Measurements from ENCODE around the gene CAMSAP3. TPM values are rescaled to one million over a fixed set of nuclear protein-coding genes. Genes with fewer than 3 reads are reported as not detected.

Gene CAMSAP3
- not detected in 2 replicates for total RNA-seq
- polyA plus RNA-seq (2012): not detected

DNA sequence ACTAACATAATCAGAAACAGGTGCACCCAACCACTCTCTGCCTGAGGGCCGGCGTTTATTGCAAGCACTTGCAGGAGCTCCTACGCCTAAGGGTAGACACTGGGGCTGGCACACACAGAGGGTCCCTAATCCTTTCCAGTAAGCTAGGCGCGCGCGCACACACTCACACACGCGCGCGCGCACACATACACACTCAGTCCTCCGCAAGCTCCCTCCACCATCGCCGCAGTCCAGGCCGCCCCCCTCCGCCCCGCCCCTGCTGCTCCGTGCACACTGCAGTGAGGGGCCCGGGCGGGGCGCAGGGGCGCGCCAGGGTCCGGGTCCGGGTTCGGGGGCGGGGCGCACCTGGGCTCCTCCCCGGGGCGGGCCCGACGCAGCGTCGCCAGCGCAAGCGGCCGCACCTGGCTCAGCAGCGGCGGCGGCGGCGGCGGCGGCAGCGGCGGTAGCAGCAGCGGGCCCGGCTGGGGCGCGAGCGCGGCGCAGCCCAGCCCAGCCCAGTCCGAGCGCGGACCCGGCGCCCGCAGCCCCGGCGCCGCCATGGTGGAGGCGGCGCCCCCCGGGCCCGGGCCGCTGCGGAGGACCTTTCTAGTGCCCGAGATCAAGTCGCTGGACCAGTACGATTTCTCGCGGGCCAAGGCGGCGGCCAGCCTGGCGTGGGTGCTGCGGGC lies at the start of gene CAMSAP3:
CAMSAP3 (plus strand) TSS at position 398 of the 668 bp plus-strand sequence; CDS start at position 538, 140 bp downstream.
- peak; percentile 13 for DNase-seq (ENCODE audit: low read depth)

DNA sequence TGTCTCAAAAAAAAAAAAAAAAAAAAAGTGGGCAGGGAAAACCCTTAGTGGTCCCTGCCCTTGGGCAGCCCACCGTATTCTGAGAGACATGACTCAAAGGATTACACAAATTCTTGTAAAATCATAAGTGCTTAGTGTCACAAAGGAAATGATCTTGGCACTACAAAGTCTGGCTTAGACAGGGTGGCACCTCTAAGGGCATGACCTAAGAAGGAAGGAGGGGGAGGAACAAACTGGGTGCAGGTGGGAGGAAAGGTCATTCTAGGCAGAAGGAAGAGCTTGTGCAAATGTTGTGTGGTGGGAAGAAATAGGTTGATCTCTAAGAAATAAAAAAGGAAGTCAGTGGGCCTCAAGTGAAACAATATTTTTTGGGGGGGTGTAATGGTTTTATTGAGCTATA lies 49.8 kb upstream of the CAMSAP3 start:
- no peak for DNase-seq (ENCODE audit: low read depth)

- no peak for DNase-seq (ENCODE audit: low read depth)
These were observed 48.5 kb upstream of the CAMSAP3 start for GRCh38 chr19:7547159-7547558.

- DNase-seq (ENCODE audit: low read depth): no peak
These were observed 46.1 kb upstream of the CAMSAP3 start for GRCh38 chr19:7549429-7550148.

DNA sequence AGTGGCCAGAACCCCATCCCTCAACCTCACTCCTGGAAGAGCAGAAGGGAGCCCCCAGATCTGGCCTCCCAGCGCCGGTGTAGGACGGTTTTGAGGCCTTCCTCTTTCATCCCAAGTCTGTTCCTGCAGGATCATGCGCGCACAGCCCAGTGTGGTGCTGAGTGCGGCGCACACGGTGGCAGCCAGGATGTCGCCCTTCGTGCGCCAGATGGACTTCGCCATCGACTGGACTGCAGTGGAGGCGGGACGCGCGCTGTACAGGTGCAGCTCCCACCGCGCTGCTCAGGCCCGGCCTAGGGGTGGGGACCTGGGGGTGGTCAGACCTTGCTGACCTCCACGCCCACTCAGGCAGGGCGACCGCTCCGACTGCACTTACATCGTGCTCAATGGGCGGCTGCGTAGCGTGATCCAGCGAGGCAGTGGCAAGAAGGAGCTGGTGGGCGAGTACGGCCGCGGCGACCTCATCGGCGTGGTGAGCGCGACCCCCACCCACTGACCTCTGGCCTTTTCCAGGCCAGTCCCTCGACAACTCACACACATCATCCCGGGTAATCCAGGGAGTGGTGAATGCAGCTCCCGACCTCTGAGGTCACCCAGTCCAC lies 45.4 kb upstream of the CAMSAP3 start:
- DNase-seq (ENCODE audit: low read depth): no peak

DNA sequence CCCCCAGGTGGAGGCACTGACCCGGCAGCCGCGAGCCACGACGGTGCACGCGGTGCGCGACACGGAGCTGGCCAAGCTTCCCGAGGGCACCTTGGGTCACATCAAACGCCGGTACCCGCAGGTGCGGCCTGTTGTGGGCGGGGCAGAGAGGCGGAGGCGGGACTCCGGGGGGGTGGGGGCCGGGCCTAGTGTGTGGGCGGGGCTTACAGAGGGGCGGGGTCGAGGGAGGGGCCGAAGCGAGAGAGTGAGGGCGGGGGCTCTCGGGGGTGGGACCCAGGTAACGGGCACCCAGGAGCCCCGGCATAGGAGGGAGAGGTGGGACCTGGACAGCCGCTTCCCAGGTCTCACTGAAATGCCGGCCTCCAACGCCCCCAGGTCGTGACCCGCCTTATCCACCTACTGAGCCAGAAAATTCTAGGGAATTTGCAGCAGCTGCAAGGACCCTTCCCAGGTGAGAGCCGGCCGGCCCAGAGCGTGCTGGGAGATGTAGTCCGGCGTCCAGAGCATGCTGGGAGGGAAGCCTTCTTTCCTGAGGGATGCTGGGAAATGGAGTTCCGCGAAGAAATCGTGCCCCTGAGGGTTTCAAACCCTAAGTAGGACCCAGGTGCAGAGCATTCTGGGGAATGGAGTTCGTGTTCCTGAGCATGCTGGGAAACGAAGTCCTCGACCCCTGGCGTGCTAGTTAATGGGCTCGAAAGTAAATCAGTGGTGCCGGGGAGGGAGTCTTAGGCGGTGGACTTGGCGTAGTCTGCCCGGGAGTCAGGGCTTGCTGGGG lies 44.5 kb upstream of the CAMSAP3 start:
- DNase-seq (ENCODE audit: low read depth): no peak

DNA sequence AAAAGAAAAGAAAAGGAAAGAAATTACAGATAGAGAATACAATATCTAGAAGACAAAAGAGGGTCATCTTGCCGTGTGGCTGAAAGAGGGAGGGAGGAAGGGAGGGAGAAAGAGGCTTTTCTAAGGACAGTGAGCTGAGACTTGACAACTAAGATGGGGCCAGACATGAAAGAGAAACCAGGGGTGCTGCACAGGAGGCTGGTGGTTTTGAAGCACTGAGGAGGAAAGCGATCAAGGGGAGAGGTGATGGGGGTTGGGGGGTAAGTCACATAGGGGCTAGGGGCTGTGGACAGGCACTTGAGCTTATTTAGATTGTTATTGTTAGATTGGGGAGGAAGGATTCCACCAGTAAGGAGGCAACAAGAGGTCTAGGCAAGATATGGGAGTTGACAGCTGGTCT lies 42.9 kb upstream of the CAMSAP3 start:
- no peak for DNase-seq (ENCODE audit: low read depth)

DNA sequence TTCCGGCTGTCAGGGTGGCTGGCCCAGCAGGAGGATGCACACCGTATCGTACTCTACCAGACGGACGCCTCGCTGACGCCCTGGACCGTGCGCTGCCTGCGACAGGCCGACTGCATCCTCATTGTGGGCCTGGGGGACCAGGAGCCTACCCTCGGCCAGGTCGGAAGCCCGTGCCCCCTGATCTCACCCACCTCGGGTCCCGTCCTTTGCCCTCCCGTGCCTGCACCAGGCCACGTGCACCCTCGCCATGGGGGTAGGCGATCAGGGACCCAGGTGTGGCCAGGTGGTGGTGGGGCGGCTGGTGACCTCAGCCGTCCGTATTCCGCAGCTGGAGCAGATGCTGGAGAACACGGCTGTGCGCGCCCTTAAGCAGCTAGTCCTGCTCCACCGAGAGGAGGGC lies 41.1 kb upstream of the CAMSAP3 start:
- DNase-seq (ENCODE audit: low read depth): no peak

DNA sequence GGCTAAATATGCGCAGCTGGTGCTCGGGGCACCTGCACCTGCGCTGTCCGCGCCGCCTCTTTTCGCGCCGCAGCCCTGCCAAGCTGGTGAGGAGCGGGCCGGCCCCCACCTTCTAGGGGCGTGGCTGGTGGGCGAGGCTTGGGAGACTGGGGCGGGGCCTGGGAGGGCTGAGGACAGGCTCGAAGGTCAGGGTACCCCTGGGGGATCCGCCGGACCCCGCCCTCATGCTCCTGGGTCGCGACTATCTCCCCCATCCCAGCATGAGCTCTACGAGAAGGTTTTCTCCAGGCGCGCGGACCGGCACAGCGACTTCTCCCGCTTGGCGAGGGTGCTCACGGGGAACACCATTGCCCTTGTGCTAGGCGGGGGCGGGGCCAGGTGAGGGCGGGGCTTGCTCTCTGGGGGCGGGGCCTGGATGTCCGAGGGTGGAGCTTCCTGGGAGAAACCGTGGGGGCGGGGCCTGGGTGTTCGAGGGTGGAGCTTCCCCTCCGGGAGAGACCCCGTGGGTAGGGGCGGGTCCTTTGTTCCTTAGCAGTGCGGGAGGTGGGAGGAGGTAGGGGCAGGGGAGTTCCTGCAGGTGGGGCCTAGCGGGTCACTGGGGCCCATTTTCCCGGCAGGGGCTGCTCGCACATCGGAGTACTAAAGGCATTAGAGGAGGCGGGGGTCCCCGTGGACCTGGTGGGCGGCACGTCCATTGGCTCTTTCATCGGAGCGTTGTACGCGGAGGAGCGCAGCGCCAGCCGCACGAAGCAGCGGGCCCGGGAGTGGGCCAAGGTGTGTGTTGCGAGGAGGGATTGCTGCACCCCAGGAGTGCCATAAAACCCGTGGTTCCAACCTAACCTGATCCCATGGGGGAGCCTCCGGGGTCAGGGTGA lies 40.4 kb upstream of the CAMSAP3 start:
- no peak for DNase-seq (ENCODE audit: low read depth)

GRCh38 chr19:7556696-7557315 lies 38.9 kb upstream of the CAMSAP3 start:
- no peak for DNase-seq (ENCODE audit: low read depth)

DNA sequence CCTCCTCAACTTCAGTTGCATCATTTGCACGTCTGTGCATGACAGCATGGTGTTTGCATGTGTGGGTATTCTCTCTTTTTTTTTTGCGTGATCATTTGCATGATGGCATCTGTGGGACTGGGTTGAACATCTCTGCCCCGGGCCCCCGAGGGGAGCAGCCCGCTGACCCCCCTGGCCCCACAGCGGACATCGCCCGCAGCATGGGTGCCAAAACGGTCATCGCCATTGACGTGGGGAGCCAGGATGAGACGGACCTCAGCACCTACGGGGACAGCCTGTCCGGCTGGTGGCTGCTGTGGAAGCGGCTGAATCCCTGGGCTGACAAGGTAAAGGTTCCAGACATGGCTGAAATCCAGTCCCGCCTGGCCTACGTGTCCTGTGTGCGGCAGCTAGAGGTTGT lies 37.0 kb upstream of the CAMSAP3 start:
- DNase-seq (ENCODE audit: low read depth): no peak

GRCh38 chr19:7559102-7559501 lies 36.6 kb upstream of the CAMSAP3 start:
- no peak for DNase-seq (ENCODE audit: low read depth)

GRCh38 chr19:7560255-7560654 lies 35.4 kb upstream of the CAMSAP3 start:
- no peak for DNase-seq (ENCODE audit: low read depth)

- DNase-seq (ENCODE audit: low read depth): no peak
These were observed 34.3 kb upstream of the CAMSAP3 start for GRCh38 chr19:7561325-7561724.

DNA sequence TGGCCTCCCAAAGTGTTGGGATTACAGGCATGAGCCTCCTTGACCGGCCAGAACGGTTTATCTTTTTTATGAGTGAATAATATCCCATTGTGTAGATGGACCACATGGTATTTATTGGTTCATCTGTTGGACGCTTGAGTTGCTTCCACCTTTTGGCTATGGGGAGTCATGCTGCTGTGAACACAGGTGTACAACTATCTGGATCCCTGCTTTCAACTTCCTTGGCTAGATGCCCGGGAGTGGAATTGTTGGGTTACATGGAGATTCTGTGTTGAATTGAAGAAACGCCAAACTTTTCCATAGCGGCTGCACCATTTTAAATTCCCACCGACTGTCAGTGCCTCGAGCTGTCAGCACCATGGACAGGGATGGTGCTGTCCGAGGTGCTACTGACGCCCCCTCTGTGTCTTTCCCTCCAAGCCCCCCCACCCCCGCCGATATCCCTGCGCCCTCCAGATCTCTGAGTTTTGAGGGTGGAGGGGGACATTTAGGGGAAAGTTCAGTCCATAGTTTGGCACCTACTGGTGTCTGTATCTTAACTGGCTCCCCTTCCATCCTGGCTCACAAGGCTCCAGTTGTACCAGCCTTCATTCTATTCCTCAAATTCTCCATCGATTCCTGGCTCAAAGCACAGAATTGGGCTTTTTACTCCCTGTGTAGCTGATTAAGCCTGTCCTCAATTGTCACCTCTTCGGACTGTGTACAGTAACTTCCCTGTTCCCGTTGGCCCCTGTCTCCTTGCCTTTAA lies 32.8 kb upstream of the CAMSAP3 start:
- peak; percentile 5 for DNase-seq (ENCODE audit: low read depth)

- DNase-seq (ENCODE audit: low read depth): no peak
These were observed 30.8 kb upstream of the CAMSAP3 start for GRCh38 chr19:7564866-7565265.

DNA sequence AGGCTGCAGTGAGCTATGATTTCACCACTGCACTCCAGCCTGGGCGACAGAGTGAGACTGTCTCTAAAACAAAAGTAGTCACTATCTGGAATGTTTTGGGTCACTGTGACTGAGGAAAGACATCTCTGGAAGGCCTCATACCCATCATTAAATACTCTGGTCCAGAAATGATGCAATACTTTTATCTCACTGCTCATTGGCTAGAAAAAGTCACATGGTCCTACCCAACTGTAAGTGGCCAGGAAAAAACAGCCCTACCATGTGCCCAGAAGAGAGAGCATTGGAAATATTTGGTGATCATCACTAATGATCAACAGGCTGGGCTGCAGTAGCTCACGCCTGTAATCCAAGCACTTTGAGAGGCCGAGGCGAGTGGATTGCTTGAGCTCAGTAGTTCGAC lies 30.3 kb upstream of the CAMSAP3 start:
- no peak for DNase-seq (ENCODE audit: low read depth)

DNA sequence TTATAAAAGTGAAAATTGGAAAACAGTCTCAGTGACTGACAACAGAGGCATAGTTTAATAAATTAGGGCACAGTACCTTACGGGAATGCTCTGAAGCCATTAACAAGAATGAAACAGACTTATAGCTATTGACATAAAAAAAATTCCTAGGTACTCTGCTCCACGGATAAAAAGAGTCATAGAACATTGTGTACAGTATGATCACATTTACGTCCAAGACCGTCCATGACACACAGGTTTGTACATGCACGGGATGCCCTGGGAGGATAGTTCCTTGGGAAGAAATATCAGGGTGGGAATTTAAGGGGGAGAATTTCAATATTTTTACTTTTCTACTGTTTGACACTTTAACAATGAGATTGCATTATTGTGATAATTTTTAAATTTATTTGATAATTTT lies 24.9 kb upstream of the CAMSAP3 start:
- no peak for DNase-seq (ENCODE audit: low read depth)

DNA sequence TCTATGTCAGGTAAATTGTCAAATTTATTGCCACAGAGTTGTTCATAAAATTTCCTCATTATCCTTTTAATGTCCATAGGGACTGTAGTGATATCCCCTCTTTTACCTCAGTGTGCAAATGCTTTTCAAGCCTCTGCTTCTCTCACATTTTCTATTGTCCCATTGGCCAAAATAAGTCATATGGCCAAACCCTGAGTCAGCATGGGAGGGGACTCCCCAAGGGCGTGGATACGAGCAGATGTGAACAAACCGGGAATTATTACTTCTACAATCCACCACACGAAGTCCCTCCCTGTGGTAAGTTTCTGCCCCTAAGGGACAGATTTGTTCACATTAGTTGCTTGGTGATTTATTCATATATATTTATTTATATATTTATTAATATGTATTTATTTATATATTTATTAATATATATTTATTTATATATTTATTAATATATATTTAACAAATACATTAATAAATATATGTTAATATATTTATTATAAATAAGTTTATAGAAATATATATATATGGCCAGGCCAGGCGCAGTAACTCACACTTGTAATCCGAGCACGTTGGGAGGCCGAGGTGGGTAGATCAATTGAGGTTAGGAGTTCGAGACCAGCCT lies 20.1 kb upstream of the CAMSAP3 start:
- DNase-seq (ENCODE audit: low read depth): peak; percentile 8
